Measurements from ENCODE around the gene OBSL1. TPM values are rescaled to one million over a fixed set of nuclear protein-coding genes. Genes with fewer than 3 reads are reported as not detected.

The OBSL1 gene
- total and polyA plus RNA-seq, 10 of the 15 experiments (the other 5 are each of a cell fraction or from before 2014, with no cell fraction given), result 0.14 to 0.77 TPM; not detected in 8

GRCh38 chr2:219501849-219502248 lies 69.5 kb downstream of the OBSL1 start:
- CTCF ChIA-PET, result interaction anchor here (4.2 to 11.4 kb wide), 2 partner anchors 7 to 26 kb away, joined by 26 to 224 read pairs; no protein-coding TSS in a partner anchor
- H4K20me1 ChIP-seq (ENCODE audit: control insufficient read depth, insufficient read depth), result no peaks in the 10 kb centered on the region
- intact Hi-C loops (cut with micrococcal nuclease; ENCODE audit: unreplicated experiment), result no loop called here
- SMC1A ChIA-PET (ENCODE audit: uncharacterized antibody, unreplicated experiment), result no interaction called here
- in situ Hi-C loops (cut with MboI), result no loop called here
- peaks cover 11% of the 10 kb centered on the region for H3K79me2 ChIP-seq (ENCODE audit: control insufficient read depth, insufficient read depth, low read length)
- H3K4me2 ChIP-seq (ENCODE audit: control insufficient read depth, insufficient read depth), result no peak overlapping the region
- H3K27me3 ChIP-seq (replicated peaks in 1 of 2; ENCODE audit: control insufficient read depth in 2 of 2, insufficient read depth in 2 of 2, low read length in 1 of 2), result peaks cover 2 to 5% of the 10 kb centered on the region in 2 experiments; a peak in 3 of 4 replicates
- H2AFZ ChIP-seq (ENCODE audit: control insufficient read depth, low read depth, low read length), result no peak overlapping the region
- no peak overlapping the region for H3K9ac ChIP-seq (ENCODE audit: control insufficient read depth, insufficient read depth, low read length)
- peaks cover 0 to 7% of the 10 kb centered on the region in 2 experiments; a peak in 2 of 4 replicates for H3K36me3 ChIP-seq (ENCODE audit: control insufficient read depth in 2 of 2, insufficient read depth in 2 of 2, low read length in 1 of 2)
- ATAC-seq (no peak), DNase-seq (ENCODE audit: low read depth, low spot score) (no peak), FAIRE-seq (no peak)
- POLR2A ChIA-PET, result no interaction called here
- no peak overlapping the region for H3K4me3 ChIP-seq
- no TSS peak for BruUV-seq (replicated peaks)
- H3K9me3 ChIP-seq (replicated peaks; ENCODE audit: control insufficient read depth, insufficient read depth, low read length), result no peaks in the 10 kb centered on the region; the same call in 2 of the 3 replicates
- peaks cover 12% of the 10 kb centered on the region for H3K4me1 ChIP-seq (ENCODE audit: control insufficient read depth, insufficient read depth, low read length)
- RAD21 ChIA-PET (ENCODE audit: unreplicated experiment), result no interaction called here
- WGBS (ENCODE audit: insufficient coverage, insufficient replicate concordance, low lambda C conversion rate, missing lambda C conversion rate), result 96% methylated on average over 14 of the region's 14 CpGs
- H3K27ac ChIP-seq (ENCODE audit: control insufficient read depth, insufficient read depth), result no peak overlapping the region
- TF ChIP-seq RELA (IDR thresholded peaks at IDR 0.05; ENCODE audit: borderline replicate concordance, partially characterized antibody) (no peak), MAX (IDR thresholded peaks at IDR 0.05; ENCODE audit: low read depth, low read length) (no peak), MLLT1 (IDR thresholded peaks at IDR 0.05) (no peak), MEF2B (IDR thresholded peaks at IDR 0.05; ENCODE audit: partially characterized antibody, poor library complexity, severe bottlenecking) (no peak), PML (IDR thresholded peaks at IDR 0.05; ENCODE audit: low read length) (no peak), ZBED1 (IDR thresholded peaks at IDR 0.05; ENCODE audit: borderline replicate concordance) (no peak), HSF1 (IDR thresholded peaks at IDR 0.05; ENCODE audit: low read depth, low read length) (no peak), TCF12 (IDR thresholded peaks at IDR 0.05; ENCODE audit: low read depth, low read length) (no peak), BCL11A (IDR thresholded peaks at IDR 0.05; ENCODE audit: low read depth, low read length) (no peak), MTA3 (IDR thresholded peaks at IDR 0.05; ENCODE audit: borderline replicate concordance, low read length) (no peak), BCL3 (IDR thresholded peaks at IDR 0.05; ENCODE audit: borderline replicate concordance, insufficient read depth, low read depth, low read length, poor library complexity, severe bottlenecking) (no peak), FOXK2 (IDR thresholded peaks at IDR 0.05) (no peak), NRF1 (conservative IDR thresholded peaks at IDR 0.05; ENCODE audit: low read depth, low read length) (no peak), ELK1 (IDR thresholded peaks at IDR 0.05; ENCODE audit: low read depth, low read length) (no peak), ZBTB40 (IDR thresholded peaks at IDR 0.05; ENCODE audit: borderline replicate concordance) (no peak)
